Ectodermal cell (in vitro differentiated cells): Measurements from ENCODE around the gene TK2.

Experiments used
- H3K27ac ChIP-seq: 2 replicates; pipeline ENCODE4 v1.7.0; 2013; ENCODE audit warnings: mild to moderate bottlenecking, low read depth, low read length; ENCODE audit not compliant: insufficient read depth, poor library complexity, severe bottlenecking
- H3K27me3 ChIP-seq: 2 replicates; pipeline ENCODE4 v1.7.0; 2013; ENCODE audit warnings: mild to moderate bottlenecking, low read length; ENCODE audit not compliant: insufficient read depth, control insufficient read depth, poor library complexity, severe bottlenecking
- H3K36me3 ChIP-seq: one replicate; pipeline ENCODE4 v1.7.0; 2013; ENCODE audit warnings: low read length; ENCODE audit not compliant: control insufficient read depth, insufficient read depth
- H3K4me1 ChIP-seq: one replicate; pipeline ENCODE4 v1.7.0; 2013; ENCODE audit warnings: low read length; ENCODE audit not compliant: control insufficient read depth, insufficient read depth
- H3K4me3 ChIP-seq: 2 replicates; pipeline ENCODE4 v1.7.0; 2013; ENCODE audit warnings: low read depth, low read length, control low read depth; ENCODE audit not compliant: insufficient read depth
- H3K9me3 ChIP-seq: 2 replicates; pipeline ENCODE4 v1.7.0; 2013; ENCODE audit warnings: mild to moderate bottlenecking, low read length, moderate library complexity; ENCODE audit not compliant: control insufficient read depth
- WGBS, 2 experiments: methylation state at CpG; one replicate each; pipeline ENCODE4 v1.1.7; 2013; ENCODE audit warnings: missing lambda C conversion rate in 2 of 2; 5-methylcytosine and 5-hydroxymethylcytosine counted together

Gene TK2

GRCh38 chr16:66474750-66475199 is 75.1 kb downstream of the TK2 start:
- 56 to 71% methylated on average over 4 of the region's 4 CpGs for WGBS, 2 experiments
- Histone ChIP-seq H3K27me3 (no peaks in the 10 kb centered on the region), H3K27ac (no peak overlapping the region), H3K4me3 (no peak overlapping the region), H3K9me3 (no peaks in the 10 kb centered on the region), H3K36me3 (no peaks in the 10 kb centered on the region), H3K4me1 (no peaks in the 10 kb centered on the region)

DNA sequence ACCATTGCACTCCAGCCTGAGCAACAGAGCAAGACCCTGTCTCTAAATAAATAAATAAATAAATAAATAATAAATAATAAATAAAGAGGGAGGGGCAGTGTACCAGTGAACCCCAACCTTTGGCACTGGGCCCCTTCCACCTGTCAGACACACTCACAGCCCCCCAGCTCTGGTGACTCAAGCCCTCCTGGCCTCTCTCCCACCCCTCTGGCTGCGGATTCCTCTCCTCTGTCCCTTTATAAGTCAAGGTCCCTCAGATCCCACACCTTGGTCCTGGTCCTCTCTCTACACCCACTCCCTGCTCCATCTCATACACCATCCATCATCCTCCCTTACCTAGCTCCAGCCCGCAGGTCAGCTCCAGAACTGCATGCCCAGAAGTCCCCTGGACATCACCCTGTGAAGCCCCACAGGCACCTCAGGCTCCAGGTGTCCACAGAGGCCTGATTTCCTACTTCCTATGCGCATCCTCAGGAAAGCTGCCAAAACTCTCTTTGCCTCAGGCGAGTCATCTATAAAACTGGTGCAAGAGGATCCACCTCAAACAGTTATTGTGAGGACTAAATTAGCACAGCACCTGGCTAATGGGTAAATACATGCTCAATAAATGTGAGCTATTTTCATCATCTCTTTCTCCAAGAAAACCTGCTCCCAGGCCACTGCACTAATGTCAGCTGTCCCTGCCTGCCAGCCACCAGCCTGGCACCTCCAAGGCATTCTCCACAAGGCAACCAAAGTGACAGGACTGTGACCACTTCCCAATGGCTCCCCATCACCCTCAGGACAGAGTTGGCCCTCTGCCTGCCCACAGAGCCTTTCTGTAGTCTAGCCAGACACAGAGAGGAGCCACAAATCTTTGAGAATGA is 76.0 kb downstream of the TK2 start:
- WGBS, 2 experiments: 84 to 86% methylated on average over 4 of the region's 4 CpGs
- no peak overlapping the region for H3K4me3 ChIP-seq

DNA sequence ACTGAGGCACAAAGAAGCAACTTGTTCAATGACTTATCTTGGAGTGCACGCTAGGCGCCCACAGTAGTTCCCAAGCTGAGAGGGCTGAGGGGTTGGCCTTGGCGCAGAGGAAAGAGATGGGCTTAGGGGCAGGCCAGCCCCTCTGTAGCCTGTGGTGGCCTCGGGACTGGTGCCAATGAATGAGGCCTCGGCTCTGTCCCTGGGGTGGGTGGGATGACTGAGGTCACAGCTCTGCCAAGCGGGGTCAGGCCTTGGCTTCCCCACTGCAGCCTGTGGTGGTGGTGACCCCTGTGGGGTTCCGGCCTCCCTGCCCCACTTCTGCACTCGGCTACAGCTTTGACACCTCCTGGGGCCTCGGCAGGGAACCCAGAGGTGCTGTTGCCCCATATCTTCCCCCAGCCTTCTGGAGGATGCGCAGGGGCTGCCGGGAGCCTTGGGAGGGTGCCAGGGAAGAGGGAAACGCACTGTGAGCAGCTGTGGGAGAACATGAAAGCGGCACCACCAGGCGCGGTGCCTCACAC is 76.8 kb downstream of the TK2 start:
- H3K27me3 ChIP-seq: no peaks in the 10 kb centered on the region
- no peak overlapping the region for H3K4me3 ChIP-seq
- no peak overlapping the region for H3K27ac ChIP-seq
- H3K9me3 ChIP-seq: no peaks in the 10 kb centered on the region
- no peaks in the 10 kb centered on the region for H3K4me1 ChIP-seq
- no peaks in the 10 kb centered on the region for H3K36me3 ChIP-seq
- 93% methylated on average over 15 of the region's 15 CpGs for WGBS, 2 experiments

More for the DNA sequence above, 76.0 kb downstream of the TK2 start:
- Histone ChIP-seq H3K9me3 (no peaks in the 10 kb centered on the region), H3K27me3 (no peaks in the 10 kb centered on the region), H3K4me1 (no peaks in the 10 kb centered on the region), H3K36me3 (no peaks in the 10 kb centered on the region), H3K27ac (no peak overlapping the region)

GRCh38 chr16:66471716-66472393 is 78.1 kb downstream of the TK2 start:
- Histone ChIP-seq H3K9me3 (no peaks in the 10 kb centered on the region), H3K4me3 (no peak overlapping the region), H3K27ac (no peak overlapping the region), H3K36me3 (no peaks in the 10 kb centered on the region), H3K4me1 (no peaks in the 10 kb centered on the region), H3K27me3 (no peaks in the 10 kb centered on the region)
- WGBS, 2 experiments: 83 to 86% methylated on average over 10 of the region's 10 CpGs

GRCh38 chr16:66471264-66471663 is 78.7 kb downstream of the TK2 start:
- H3K4me1 ChIP-seq: no peaks in the 10 kb centered on the region
- no peak overlapping the region for H3K4me3 ChIP-seq
- no peaks in the 10 kb centered on the region for H3K9me3 ChIP-seq
- H3K27ac ChIP-seq: no peak overlapping the region
- WGBS, 2 experiments: 93 to 95% methylated on average over 10 of the region's 10 CpGs
- H3K36me3 ChIP-seq: no peaks in the 10 kb centered on the region
- H3K27me3 ChIP-seq: no peaks in the 10 kb centered on the region

DNA sequence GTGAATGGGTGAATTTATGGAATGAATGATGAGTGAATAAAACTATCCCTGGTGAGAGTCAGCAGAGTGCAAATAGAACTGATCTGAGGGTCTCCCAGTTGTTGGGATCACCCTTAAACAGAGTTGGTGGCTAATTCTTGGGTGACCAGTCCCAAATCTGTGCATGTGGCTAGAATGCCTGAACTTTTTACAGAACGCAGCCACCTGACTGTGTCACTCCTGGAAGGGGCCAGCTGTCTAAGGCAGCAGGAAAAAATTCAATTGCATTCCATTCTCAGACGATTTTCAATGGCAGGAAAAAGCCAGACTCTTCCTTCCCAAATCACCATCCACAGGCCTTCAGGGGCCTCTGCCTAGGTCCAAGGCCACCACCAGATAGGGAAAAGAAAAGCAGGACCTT is 79.4 kb downstream of the TK2 start:
- Histone ChIP-seq H3K4me1 (no peaks in the 10 kb centered on the region), H3K9me3 (no peaks in the 10 kb centered on the region), H3K36me3 (no peaks in the 10 kb centered on the region), H3K27ac (no peak overlapping the region), H3K4me3 (no peak overlapping the region), H3K27me3 (no peaks in the 10 kb centered on the region)
- WGBS, 2 experiments: 71 to 75% methylated on average over 2 of the region's 2 CpGs

GRCh38 chr16:66469947-66470546 is 79.9 kb downstream of the TK2 start:
- Histone ChIP-seq H3K9me3 (no peaks in the 10 kb centered on the region), H3K4me1 (no peaks in the 10 kb centered on the region), H3K4me3 (no peak overlapping the region), H3K36me3 (no peaks in the 10 kb centered on the region), H3K27me3 (no peaks in the 10 kb centered on the region), H3K27ac (no peak overlapping the region)
- 91 to 96% methylated on average over 6 of the region's 6 CpGs for WGBS, 2 experiments

GRCh38 chr16:66469291-66469946 is 80.5 kb downstream of the TK2 start:
- no peaks in the 10 kb centered on the region for H3K9me3 ChIP-seq
- 94% methylated on average over 26 of the region's 26 CpGs for WGBS, 2 experiments
- no peaks in the 10 kb centered on the region for H3K4me1 ChIP-seq

GRCh38 chr16:66468321-66468965 is 81.5 kb downstream of the TK2 start:
- Histone ChIP-seq H3K36me3 (no peaks in the 10 kb centered on the region), H3K27me3 (no peaks in the 10 kb centered on the region), H3K9me3 (no peaks in the 10 kb centered on the region), H3K27ac (no peak overlapping the region), H3K4me1 (no peaks in the 10 kb centered on the region), H3K4me3 (no peak overlapping the region)
- 88 to 91% methylated on average over 11 of the region's 11 CpGs for WGBS, 2 experiments

More at GRCh38 chr16:66469291-66469946, 80.5 kb downstream of the TK2 start:
- no peaks in the 10 kb centered on the region for H3K27me3 ChIP-seq
- no peak overlapping the region for H3K27ac ChIP-seq
- no peaks in the 10 kb centered on the region for H3K36me3 ChIP-seq
- no peak overlapping the region for H3K4me3 ChIP-seq
